Endothelial cell of umbilical vein (primary cell): ENCODE results near the gene LCA5L. TPM values are rescaled to one million over a fixed set of nuclear protein-coding genes. Genes with fewer than 3 reads are reported as not detected.

ENCODE experiments used
- BruUV-seq: library from RNA; stranded (reverse); fragments of 400-500 nt; replicated peaks from 2 replicates; lab custom pipeline; 2021; lab: Mats Ljungman, UMichigan
- CTCF ChIA-PET: fragments of 300-600, 350-600 bp; sonication (Branson Sonifier 250); formaldehyde crosslinking; loops from one replicate; lab custom pipeline; 2021; ENCODE audit warnings: antibody characterized with exemption, inconsistent platforms; lab: Charles Lee
- POLR2A ChIA-PET: fragments of 300-600, 350-600 bp; sonication (Branson Sonifier 250); formaldehyde crosslinking; loops from one replicate; lab custom pipeline; 2021; ENCODE audit warnings: antibody characterized with exemption, inconsistent platforms; lab: Charles Lee
- DNase-seq: peaks from one replicate; pipeline ENCODE4 v3.0.0-alpha.2; 2011; ENCODE audit warnings: low read depth, low spot score
- FAIRE-seq: peaks from 2 replicates; lab custom pipeline; 2011; peaks lifted over from hg19 to GRCh38; lab: Jason Lieb, UNC
- H2AFZ ChIP-seq: 2 replicates; pipeline ENCODE4 v1.6.0; 2012; ENCODE audit warnings: low read depth, low read length, control low read depth, inconsistent platforms
- H3K27ac ChIP-seq: 2 replicates; pipeline ENCODE4 v1.5.1; 2011; ENCODE audit warnings: low read depth, mild to moderate bottlenecking, control low read depth, low read length, moderate library complexity; ENCODE audit not compliant: insufficient read depth
- H3K27me3 ChIP-seq, 2 experiments: 2 replicates each; pipeline versions ENCODE4 v1.6.0 to v1.6.1; 2011; ENCODE audit warnings: low read length in 2 of 2, mixed read lengths in 1 of 2; ENCODE audit not compliant: control insufficient read depth in 2 of 2, insufficient read depth in 2 of 2
- H3K36me3 ChIP-seq, 2 experiments: 2 replicates in 1 of 2; 3 replicates in 1 of 2; pipeline ENCODE4 v1.5.1; 2011; ENCODE audit warnings: low read length in 2 of 2, mild to moderate bottlenecking in 1 of 2, moderate library complexity in 1 of 2; ENCODE audit not compliant: control insufficient read depth in 2 of 2, insufficient read depth in 2 of 2; ENCODE audit errors: extremely low read depth in 1 of 2
- H3K4me1 ChIP-seq: 3 replicates; pipeline ENCODE4 v1.5.1; 2011; ENCODE audit warnings: mild to moderate bottlenecking, low read length; ENCODE audit not compliant: control insufficient read depth, insufficient read depth; ENCODE audit errors: extremely low read depth
- H3K4me2 ChIP-seq: 2 replicates; pipeline ENCODE4 v1.6.1; 2011; ENCODE audit warnings: low read length, control low read depth, mixed read lengths; ENCODE audit not compliant: insufficient read depth
- H3K4me3 ChIP-seq, 3 experiments: fragments of 200-600 bp in 1 of 3; sonication (generic), shearing (Covaris generic) in 1 of 3; replicated peaks in 1 of 3; 2 replicates each; pipeline ENCODE4 v1.5.1; 2011 to 2016; ENCODE audit warnings: control low read depth in 3 of 3, low read length in 3 of 3, mild to moderate bottlenecking in 2 of 3, inconsistent platforms in 1 of 3, low read depth in 1 of 3, moderate library complexity in 1 of 3; ENCODE audit not compliant: insufficient read depth in 1 of 3
- H3K79me2 ChIP-seq: 2 replicates; pipeline ENCODE4 v1.6.0; 2012; ENCODE audit warnings: low read length, inconsistent platforms; ENCODE audit not compliant: control insufficient read depth, insufficient read depth
- H3K9ac ChIP-seq: replicated peaks from 2 replicates; pipeline ENCODE3; 2011; ENCODE audit warnings: low read length, control low read depth; ENCODE audit not compliant: insufficient read depth; ENCODE audit errors: extremely low read depth
- H3K9me1 ChIP-seq: replicated peaks from 3 replicates; pipeline ENCODE4 v1.6.0; 2011; ENCODE audit warnings: mild to moderate bottlenecking, low read length; ENCODE audit not compliant: control insufficient read depth, insufficient read depth; ENCODE audit errors: extremely low read depth
- H3K9me3 ChIP-seq: replicated peaks from 2 replicates; pipeline ENCODE4 v1.5.1; 2012; ENCODE audit warnings: low read length, inconsistent platforms; ENCODE audit not compliant: control insufficient read depth, insufficient read depth
- H4K20me1 ChIP-seq: replicated peaks from 2 replicates; pipeline ENCODE3; 2011; ENCODE audit warnings: mild to moderate bottlenecking, low read length; ENCODE audit not compliant: control insufficient read depth, insufficient read depth; ENCODE audit errors: extremely low read depth
- FOS ChIP-seq: IDR thresholded peaks from 2 replicates; pipeline ENCODE4 v1.6.1; 2011; ENCODE audit warnings: mild to moderate bottlenecking, low read length, moderate library complexity, borderline replicate concordance; ENCODE audit not compliant: insufficient read depth
- GATA2 ChIP-seq: IDR thresholded peaks from 2 replicates; pipeline ENCODE4 v1.7.0; 2011; ENCODE audit warnings: low read depth, mild to moderate bottlenecking, moderate library complexity, mixed read lengths, low read length; ENCODE audit not compliant: insufficient read length, insufficient read depth
- JUN ChIP-seq: IDR thresholded peaks from 2 replicates; pipeline ENCODE4 v1.6.1; 2011; ENCODE audit warnings: borderline replicate concordance, low read depth; ENCODE audit not compliant: insufficient read length, insufficient read depth
- POLR2A ChIP-seq: IDR thresholded peaks from 2 replicates; pipeline ENCODE4 v1.6.1; 2012; ENCODE audit warnings: low read depth, mild to moderate bottlenecking, control low read depth, low read length
- dilution Hi-C: fragments of 300-500 bp; cut with MboI; formaldehyde crosslinking; loops from one replicate; pipeline ENCODE4 v1.15.0; 2019; ENCODE audit warnings: low sequenced_read_pairs; ENCODE audit not compliant: extremely low pct_ligation_motif_present
- intact Hi-C: fragments of 100-400 bp; cut with micrococcal nuclease; formaldehyde crosslinking; loops from one replicate; pipeline ENCODE4 v1.10.0; 2022
- polyA plus RNA-seq, 4 experiments: library from polyadenylated mRNA; depleted of rRNA in 3 of 4; stranded (reverse) in 3 of 4; unstranded in 1 of 4; fragments of >200 nt; gene quantifications; 2 replicates each; pipeline versions ENCODE4 v1.2.1 to v1.2.3, GENCODE V29; 2011 to 2012; ENCODE audit warnings: missing spikeins in 1 of 4
- total RNA-seq: library from RNA; stranded (reverse); gene quantifications from 2 replicates; pipeline ENCODE4 v1.2.3, GENCODE V29; 2021
- TF ChIP-seq, protein P1 (sequence below), 2 donors: IDR thresholded peaks; 1 replicate in 1 of 2; 2 replicates in 1 of 2; pipeline ENCODE4 v1.5.1; 2011; ENCODE audit warnings: low read length in 2 of 2, mild to moderate bottlenecking in 2 of 2, moderate library complexity in 2 of 2, control low read depth in 1 of 2, inconsistent platforms in 1 of 2, low read depth in 1 of 2; ENCODE audit not compliant: insufficient read depth in 1 of 2; ENCODE audit errors: extremely low read depth in 1 of 2

The LCA5L gene
- total and polyA plus RNA-seq, 2 donors (not counting 3 experiments of a cell fraction or from before 2014, with no cell fraction given): 0.26 to 1.0 TPM

DNA sequence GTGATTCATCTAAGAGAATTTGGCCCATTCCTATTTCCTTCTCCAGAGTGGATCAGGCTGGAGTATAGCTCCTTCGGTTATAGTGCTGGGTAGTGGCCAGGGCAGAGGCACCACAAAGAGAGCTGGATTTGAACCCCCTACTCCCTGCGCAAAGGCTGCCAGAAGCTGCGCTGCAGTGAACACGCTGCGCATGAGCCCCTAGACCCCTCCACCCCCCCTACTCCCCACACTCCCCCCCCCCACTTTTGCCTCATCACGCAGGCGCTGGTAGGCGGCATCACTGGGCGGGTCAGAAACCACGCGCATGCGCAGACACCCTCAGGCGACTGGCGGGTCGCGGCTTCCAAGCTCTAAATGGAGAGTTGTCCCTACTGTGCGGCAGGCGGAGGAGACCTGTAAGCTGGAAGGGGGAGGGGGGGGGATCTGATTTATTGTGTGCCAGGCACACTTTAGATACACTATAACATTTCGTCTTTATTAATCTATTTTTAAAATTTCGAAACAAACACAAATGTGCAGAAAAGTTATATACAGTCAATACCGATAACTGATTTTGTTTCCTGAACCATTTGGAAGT is 58.0 kb downstream of the LCA5L start:
- peaks cover 34% of the 10 kb centered on the region for H3K79me2 ChIP-seq

DNA sequence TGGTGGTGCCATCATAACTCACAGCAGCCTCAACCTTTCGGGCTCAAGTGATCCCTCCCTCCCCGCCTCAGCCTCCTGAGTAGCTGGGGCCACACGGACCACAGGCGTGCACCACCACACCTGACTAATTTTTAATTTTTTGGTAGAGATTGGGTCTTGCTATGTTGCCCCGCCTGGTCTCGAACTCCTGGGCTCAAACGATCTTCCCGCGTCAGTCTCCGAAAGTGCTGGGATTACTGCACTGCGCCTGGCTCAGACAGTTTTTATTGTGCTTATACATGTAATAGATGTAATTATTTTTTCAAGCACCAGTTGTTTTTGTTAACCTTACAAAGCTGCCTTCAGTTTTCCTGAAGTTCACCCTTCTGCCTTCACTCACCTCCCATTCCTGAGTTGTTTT is 58.7 kb downstream of the LCA5L start:
- no peak for FAIRE-seq
- Histone ChIP-seq H3K9ac (no peak overlapping the region), H3K4me3 (no peak overlapping the region), H3K9me3 (no peaks in the 10 kb centered on the region), H3K36me3 (peaks cover 3% of the 10 kb centered on the region in 2 experiments), H3K4me2 (peak overlapping the region; percentile 75), H3K27ac (no peak overlapping the region), H3K27me3 (no peaks in the 10 kb centered on the region), H2AFZ (no peak overlapping the region), H4K20me1 (no peaks in the 10 kb centered on the region), H3K79me2 (peaks cover 36% of the 10 kb centered on the region), H3K4me1 (peaks cover 23% of the 10 kb centered on the region), H3K9me1 (no peaks in the 10 kb centered on the region)
- DNase-seq: no peak
- CTCF ChIA-PET: interaction anchor here (0.8 to 1.9 kb wide), 13 partner anchors 12 to 653 kb away, joined by 3 to 37 read pairs (median 7); partner anchors contain the start of genes HMGN1 and PSMG1
- intact Hi-C loops: no loop called here
- TF ChIP-seq, protein P1, sequence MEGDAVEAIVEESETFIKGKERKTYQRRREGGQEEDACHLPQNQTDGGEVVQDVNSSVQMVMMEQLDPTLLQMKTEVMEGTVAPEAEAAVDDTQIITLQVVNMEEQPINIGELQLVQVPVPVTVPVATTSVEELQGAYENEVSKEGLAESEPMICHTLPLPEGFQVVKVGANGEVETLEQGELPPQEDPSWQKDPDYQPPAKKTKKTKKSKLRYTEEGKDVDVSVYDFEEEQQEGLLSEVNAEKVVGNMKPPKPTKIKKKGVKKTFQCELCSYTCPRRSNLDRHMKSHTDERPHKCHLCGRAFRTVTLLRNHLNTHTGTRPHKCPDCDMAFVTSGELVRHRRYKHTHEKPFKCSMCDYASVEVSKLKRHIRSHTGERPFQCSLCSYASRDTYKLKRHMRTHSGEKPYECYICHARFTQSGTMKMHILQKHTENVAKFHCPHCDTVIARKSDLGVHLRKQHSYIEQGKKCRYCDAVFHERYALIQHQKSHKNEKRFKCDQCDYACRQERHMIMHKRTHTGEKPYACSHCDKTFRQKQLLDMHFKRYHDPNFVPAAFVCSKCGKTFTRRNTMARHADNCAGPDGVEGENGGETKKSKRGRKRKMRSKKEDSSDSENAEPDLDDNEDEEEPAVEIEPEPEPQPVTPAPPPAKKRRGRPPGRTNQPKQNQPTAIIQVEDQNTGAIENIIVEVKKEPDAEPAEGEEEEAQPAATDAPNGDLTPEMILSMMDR (IDR thresholded peaks at IDR 0.05; ENCODE audit: extremely low read depth in 1 of 2, insufficient read depth in 1 of 2, low read depth in 1 of 2, low read length in 2 of 2): no peak
- no peak for TF ChIP-seq JUN
- no peak for TF ChIP-seq FOS
- POLR2A ChIA-PET: interaction anchor here (0.9 to 1.6 kb wide), 2 partner anchors 38 to 203 kb away, joined by 4 read pairs; partner anchors contain the start of genes HMGN1 and PSMG1
- BruUV-seq: no TSS peak
- dilution Hi-C loops: no loop called here

More for the DNA sequence above, 58.0 kb downstream of the LCA5L start:
- DNase-seq (peak; percentile 88), FAIRE-seq (peak; percentile 83)
- H3K9me1 ChIP-seq: no peaks in the 10 kb centered on the region
- ChIA-PET POLR2A (interaction anchor here (0.6 to 1.6 kb wide), 5 partner anchors 25 to 951 kb away, joined by 3 to 7 read pairs (median 4); partner anchors contain the start of genes HMGN1 and PSMG1), CTCF (interaction anchor here (0.6 to 1.9 kb wide), 29 partner anchors 10 to 654 kb away, joined by 3 to 37 read pairs (median 5); partner anchors contain the start of genes HMGN1 and PSMG1)
- BruUV-seq: no TSS peak
- peak overlapping the region; percentile 24 for H3K27ac ChIP-seq
- intact Hi-C loops: loop anchor here (1.0 kb wide), 5 partner anchors 14 to 204 kb away; partner anchors contain the start of genes BRWD1, LCA5L and PSMG1
- no peaks in the 10 kb centered on the region for H3K9me3 ChIP-seq
- TF ChIP-seq POLR2A: peak; percentile 53
- no peak for TF ChIP-seq GATA2
- H2AFZ ChIP-seq: peak overlapping the region; percentile 49
- H3K36me3 ChIP-seq: peaks cover 7 to 9% of the 10 kb centered on the region in 2 experiments
- dilution Hi-C loops: no loop called here
- no peaks in the 10 kb centered on the region for H4K20me1 ChIP-seq
- no peaks in the 10 kb centered on the region for H3K27me3 ChIP-seq
- peaks cover 23% of the 10 kb centered on the region for H3K4me1 ChIP-seq
- H3K4me3 ChIP-seq: peak overlapping the region; percentile 26 to 62 (median 30)
- peak overlapping the region; percentile 81 for H3K4me2 ChIP-seq
- peak overlapping the region; percentile 7 for H3K9ac ChIP-seq
